ENCODE measurements around the gene DNM2.
"Not testable (repeated sequence)": the region's sequence is repeated elsewhere in the genome, so short reads cannot be mapped to it uniquely, and the experiment has no call there.

DNM2 gene

DNA sequence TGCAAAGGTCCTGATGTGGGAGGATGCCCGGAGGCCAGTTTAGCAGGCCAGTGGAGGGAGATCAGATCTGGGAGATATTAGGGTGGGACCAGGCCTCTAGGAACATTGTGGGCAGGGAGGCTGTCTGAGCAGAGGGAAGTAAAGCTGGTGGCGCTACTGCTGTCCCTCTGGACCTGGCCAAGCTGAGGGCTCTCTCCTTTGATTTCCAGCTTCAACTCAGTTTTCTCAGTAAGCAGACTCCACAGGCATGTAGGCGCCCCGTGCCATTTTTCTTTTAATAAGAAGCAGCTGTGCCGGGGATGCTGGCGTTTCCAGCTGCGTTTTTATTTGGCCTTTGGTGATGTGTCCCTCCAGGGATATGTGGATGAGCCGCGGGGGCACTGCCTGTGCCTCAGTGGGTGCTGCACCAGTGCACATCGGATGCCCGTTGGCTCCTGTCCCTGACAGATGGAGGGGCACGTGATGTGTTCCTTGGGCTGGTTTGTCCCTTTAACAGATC is 6.7 kb downstream of the DNM2 start:
- no peak for DNase-seq (ENCODE audit: low read depth in 2 of 3, low spot score in 2 of 3)

DNA sequence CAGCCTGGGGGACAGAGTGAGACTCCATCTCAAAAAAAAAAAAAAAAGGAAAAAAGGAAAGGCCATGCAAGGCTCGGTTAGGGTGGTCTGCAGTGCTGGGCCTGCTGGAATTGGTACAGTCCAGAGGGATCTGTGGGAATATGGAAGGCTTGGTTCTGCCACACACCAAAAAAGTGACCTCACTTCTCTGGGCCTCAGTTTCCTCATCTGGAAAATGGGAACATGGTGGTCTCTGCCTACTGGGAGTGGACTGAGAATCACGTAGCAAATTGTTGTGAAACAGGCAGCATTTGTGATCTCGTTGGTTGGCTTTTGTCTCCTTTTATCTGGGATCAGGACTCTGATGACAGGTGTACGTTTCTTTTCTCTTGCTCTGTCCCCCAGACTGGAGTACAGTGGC is 7.5 kb downstream of the DNM2 start:
- DNase-seq (ENCODE audit: low read depth in 2 of 3, low spot score in 2 of 3): no peak

DNA sequence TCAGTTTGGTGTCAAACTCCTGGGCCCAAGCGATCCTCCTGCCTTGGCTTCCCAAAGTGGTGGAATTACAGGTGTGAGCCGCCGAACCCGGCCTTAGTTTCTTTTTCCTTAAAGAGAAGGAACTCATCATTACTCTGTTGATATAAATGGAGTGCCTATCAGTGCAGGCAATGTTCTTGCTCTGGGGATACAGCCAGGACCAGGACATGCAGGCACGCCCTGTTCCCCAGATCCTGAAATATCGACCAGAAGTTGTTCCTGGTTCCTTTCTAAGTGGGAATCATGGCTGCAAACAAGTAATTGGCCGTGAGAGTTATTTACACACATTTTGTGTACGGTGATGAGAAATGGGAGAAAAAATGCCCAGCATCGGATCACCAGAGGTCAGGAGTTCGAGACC is 8.4 kb downstream of the DNM2 start:
- no peak for DNase-seq (ENCODE audit: low read depth in 2 of 3, low spot score in 2 of 3)

DNA sequence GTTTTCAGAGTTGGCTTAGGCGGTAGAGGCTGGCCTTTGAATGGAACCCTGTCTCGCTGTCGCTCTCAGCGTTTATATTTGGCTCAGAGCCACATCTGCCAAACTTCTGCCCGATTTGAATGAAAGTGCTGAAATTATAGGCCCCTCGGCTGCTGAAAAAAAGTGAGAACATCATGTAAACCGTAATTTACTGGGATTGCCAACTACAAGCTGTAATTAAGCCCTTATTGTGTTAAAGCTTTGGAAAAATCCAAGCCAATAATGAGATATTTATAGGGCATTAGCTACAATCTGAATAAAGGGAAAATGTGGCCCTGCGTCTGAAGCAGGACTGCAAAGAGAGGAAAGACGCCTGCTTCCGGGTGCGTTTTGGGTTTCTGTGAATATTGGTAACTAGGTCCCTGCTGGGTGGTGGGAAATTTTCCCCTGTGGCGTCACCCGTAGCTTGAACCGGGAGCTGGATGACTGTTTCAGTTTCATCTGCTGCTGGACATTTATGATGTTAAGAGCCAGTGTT is 9.9 kb downstream of the DNM2 start:
- no peak for DNase-seq (ENCODE audit: low read depth in 2 of 3, low spot score in 2 of 3)

DNA sequence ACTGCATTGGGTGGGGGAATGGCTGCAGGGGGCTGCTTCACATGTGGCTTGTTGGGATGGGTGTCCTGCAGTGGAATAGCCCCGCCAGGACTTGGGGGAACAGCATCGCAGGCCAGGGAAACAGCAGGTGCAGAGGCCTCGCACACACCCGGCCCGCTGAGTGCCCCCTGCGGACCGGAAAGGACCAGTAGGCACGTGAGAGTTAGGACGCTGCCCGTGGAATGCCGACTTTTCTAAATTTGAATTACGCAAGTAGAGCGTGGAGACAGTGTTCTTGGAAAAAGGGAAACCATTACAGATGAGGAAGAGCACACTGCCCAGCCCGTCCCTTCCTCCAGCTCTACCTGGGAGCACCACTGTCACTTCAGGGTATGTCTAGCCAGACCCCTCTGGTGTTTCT is 11.5 kb downstream of the DNM2 start:
- DNase-seq (ENCODE audit: low read depth in 2 of 3, low spot score in 2 of 3): no peak

DNA sequence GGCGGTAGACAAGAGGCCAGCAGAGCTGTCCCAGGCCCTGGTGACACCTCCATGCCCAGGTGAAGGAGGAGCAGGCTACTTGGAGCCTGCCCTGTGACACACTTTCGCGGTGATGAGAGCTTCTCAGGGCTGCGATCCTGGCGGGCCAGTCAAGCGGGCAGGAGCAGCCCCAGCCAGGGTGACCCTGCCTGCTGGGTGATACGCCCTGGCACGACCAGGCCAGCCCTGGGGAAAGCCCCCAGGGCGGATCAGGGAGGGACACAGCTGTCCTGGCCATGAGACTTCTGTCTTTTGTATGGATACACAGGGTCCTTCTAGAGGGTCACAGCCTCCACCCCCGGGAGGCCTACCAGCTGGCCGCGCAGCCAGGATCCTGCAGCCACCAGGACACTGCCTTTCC is 13.1 kb downstream of the DNM2 start:
- no peak for DNase-seq (ENCODE audit: low read depth in 2 of 3, low spot score in 2 of 3)

DNA sequence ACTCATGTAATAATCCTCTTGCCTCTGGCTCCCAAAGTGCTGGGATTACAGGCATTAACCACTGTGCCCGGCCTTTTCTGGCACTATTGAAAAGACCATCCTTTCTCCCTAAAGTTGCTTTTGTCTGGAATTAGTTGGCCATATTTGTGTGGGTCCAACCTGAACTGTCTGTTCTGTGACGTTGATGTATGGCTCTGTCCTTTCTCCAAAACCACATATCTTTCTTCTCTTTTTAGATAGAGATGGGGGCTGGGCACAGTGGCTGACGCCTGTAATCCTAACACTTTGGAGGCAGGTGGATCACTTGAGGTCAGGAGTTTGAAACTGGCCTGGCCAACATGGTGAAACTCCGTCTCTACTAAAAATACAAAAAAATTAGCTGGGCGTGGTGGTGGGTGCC is 17.9 kb downstream of the DNM2 start:
- DNase-seq (ENCODE audit: low read depth in 2 of 3, low spot score in 2 of 3): no peak

DNA sequence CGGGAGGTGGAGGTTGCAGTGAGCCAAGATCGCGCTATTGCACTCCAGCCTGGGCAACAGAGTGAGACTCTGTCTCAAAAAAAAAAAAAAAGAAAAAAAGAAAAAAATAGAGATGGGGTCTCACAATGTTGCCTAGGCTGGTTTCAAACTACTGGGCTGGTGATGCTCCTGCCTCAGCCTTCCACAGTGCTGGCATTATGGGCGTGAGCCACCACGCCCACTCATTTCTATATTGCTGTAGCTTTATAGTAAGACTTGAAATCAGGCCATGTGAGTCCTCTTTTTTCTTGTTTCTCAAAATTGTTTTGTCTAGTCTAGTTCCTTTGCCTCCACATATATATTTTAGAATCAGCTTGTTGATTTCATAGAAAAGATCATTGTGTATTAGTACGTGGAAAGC is 18.3 kb downstream of the DNM2 start:
- DNase-seq (ENCODE audit: low read depth in 2 of 3, low spot score in 2 of 3): no peak

DNA sequence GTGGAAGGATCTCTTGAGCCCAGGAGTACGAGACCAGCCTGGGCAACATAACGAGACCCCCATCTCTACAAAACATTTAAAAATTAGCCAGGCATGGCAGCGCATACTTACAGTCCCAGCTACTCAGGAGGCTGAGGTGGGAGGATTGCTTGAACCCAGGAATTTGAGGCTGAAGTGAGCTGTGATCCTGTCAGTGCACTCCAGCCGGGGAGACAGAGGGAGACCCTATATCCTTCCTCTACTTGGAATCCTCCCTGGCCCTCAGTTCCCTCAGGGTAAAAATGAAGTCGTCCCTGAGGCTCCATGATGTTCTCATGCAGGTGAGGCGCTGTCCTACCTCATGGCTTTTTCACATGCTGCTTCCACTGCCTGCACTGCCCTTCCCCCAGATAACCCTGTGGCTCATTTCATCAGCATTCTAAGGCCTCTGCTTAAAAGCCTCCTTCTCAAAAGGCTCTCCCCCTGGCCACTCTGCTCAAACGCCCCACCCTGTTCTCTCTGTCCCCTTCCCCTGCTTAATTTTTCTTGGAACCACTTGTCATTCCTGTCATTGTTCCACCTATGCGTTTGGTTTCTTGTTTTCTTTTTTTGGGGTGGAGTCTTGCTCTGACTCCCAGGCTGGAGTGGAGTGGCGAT is 19.2 kb downstream of the DNM2 start:
- no peak for DNase-seq (ENCODE audit: low read depth in 2 of 3, low spot score in 2 of 3)

DNA sequence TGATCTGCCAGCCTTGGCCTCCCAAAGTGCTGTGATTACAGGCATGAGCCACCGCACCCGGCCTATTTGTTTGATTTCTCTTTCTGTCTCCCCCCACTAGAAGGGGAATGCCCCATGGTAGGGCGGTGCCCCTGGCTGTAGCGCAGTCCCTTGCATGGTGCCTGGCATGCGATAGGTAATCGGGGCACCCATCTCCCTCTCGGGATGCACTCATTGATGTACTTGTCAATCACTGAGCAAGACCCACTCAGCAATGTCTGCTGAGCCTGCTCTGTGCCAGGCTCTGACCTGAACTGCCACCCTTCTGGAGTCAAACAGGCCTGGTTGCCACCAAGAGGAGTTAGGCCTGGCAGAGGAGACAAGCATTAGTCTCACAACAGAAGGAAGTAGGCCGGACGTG is 19.8 kb downstream of the DNM2 start:
- no peak for DNase-seq (ENCODE audit: low read depth in 2 of 3, low spot score in 2 of 3)

DNA sequence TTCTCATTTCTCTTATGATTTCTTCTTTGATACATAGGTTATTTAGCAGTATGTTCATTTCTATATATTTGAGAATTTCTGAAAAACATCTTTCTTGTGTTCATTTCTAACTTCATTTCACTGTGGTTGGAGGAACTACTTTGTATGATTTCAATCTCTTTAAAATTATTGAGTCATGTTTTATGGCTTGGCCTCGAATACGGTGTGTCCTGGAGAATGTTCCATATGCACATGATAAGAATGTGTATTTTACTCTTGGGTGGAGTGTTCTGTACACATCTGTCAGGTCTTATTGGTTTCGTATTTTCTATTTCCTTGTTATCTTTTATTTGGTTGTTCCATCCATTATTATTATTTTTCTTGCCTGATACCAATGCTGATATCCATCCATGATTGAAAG is 22.9 kb downstream of the DNM2 start:
- no peak for DNase-seq (ENCODE audit: low read depth in 2 of 3, low spot score in 2 of 3)

DNA sequence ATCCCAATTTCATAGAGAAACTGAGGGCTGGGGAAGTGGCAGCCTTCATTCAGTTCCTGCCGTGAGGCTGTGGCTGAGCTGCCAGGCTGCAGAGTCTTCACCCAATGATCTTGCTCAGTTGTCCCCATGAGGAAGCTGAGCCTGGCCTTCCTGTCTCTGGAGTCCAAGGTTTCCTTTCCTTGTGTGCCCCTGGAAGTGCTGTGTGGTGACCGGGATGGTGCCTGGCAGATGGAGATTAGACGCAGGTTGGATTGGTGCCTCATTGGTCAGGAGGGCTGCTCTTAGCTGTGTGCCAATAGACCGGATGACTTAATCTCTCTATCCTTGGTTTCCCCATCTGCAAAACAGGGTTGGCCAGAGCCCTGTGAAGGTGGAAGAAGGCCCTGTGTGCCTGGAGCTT is 24.6 kb downstream of the DNM2 start:
- no peak for DNase-seq (ENCODE audit: low read depth in 2 of 3, low spot score in 2 of 3)

DNA sequence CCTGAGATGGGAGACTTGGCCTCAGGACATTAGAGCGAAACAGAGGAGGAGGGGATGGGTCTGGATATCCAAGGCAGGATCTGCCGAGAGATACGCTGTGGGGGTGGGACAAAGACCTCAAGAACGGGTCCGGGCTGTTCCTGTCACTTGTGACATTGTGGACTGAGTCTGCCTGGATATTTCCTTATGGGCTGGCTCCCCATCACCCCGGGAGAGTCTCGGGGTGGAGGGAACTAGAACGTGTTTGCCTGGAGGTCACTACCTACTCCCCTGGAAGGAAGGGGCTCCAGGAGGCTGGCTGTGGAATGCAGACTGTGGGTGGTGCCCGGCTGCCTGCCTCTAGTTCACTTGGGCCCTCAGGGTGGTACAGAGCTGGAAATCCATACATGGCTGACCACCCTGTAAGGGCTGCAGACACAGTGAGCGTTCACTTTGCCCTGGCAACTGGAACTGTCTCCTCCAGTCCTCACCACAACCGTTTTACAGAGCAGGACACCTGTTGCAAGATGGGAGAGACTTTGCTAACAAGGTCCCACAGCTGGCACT is 26.4 kb downstream of the DNM2 start:
- DNase-seq (ENCODE audit: low read depth in 2 of 3, low spot score in 2 of 3): no peak

DNA sequence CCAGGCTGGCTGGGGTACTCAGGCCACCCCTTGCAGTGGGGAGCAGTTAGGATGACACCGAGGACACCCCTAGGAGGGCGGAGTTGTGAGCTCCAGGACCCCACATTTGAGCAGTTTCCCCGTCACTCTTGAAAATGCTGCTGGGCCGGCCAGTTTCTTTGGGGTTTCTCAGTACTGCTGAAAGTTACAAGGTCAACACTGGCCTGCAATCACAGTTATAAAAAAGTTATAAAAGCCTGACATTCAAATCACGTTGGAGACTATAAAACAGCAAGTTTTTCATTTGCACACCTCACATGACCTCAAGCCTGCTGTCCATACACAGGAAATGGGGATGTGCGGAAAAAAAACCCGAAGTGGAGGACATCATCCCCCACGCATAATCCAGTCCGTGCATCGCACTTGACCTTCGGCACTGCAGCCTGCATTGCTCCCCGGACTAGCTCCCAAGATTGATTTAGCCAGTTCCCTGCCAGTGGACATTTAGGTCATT is 27.0 kb downstream of the DNM2 start:
- DNase-seq (ENCODE audit: low read depth in 2 of 3, low spot score in 2 of 3): no peak

DNA sequence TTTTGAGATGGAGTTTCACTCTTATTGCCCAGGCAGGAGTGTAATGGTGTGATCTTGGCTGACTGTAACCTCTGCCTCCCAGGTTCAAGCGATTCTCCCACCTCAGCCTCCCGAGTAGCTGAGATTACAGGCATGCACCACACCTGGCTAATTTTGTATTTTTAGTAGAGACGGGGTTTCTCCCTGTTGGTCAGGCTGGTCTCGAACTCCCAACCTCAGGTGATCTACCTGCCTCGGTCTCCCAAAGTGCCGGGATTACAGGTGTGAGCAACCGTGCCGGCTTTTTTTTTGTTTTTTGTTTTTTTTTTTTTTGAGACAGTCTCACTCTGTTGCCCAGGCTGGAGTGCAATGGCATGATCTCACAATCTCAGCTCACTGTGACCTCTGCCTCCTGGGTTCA is 28.6 kb downstream of the DNM2 start:
- not testable (repeated sequence) for DNase-seq (ENCODE audit: low read depth in 2 of 3, low spot score in 2 of 3)

DNA sequence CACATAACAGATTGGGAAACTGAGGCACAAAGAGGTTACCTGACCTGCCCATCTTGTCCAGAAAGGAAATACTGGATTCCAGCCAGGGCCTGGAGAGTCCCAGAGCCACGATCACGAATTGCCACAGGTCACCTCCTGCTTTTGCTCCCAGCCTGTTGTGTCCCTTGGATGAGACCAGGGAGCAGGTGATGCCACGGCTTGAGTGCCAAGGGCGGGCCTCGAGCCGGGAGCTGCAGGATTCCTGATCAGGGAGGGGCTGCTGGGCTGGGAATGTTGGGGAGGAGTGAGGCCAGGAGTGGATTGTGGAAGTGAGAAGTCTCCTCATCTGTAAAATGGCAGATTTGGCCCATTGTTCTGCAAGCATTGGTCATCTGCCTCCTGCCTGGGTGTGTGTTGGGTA is 29.4 kb downstream of the DNM2 start:
- DNase-seq (ENCODE audit: low read depth in 2 of 3, low spot score in 2 of 3): no peak

DNA sequence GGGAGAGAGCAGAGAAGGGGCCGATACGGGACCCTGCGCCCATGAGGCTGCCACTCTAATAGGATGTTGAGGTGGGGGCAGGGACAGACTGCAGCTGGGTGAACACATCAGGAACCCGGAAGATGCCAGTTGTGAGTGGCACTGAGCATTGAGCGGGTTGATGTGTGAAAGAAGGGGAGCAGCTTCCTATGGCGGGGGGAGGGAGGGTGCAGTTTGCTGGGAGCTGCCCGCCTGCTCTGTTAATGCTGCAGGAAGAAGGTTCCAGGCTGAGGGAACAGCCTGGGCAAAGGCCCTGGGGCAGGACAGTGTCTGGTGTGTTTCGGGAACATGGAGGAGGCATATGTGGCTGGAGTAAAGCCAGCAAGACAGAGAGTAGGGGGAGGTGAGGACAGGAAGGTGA is 29.8 kb downstream of the DNM2 start:
- no peak for DNase-seq (ENCODE audit: low read depth in 2 of 3, low spot score in 2 of 3)

DNA sequence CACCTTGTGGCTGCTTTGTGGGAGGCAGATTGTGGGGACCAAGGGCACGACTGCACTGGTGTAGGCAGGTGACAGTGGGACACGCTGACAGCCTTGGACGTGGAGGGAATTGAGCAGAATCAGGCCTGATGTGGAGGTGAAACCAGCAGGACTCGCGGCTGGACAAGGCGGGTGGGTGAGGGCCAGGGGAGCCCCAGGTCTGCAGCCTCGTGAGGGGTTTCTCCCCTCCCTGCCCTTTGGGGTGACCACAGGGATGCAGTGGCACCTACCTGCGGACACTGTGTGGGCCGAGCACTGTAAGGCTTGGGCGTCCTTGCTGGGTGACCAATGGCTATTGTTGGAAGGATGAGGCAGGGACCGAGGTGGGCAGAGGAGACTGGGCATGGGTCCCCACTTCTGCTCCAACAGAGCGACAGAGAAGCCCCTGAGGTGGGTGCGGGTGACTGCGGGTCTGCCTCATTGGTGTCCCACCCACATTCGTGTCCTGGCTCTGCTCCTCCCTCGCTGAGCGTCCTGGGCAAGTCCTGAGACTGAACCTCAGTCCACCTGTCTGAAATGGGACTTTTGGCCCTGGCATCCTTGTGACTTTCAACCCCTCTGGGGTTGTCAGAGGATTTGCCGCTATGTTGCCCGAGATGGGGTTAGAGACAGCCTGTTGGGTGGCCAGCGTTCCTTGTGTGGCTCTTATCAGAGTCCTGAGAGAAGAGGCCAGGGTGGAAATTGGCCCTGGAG is 30.5 kb downstream of the DNM2 start:
- DNase-seq (ENCODE audit: low read depth in 2 of 3, low spot score in 2 of 3): no peak

DNA sequence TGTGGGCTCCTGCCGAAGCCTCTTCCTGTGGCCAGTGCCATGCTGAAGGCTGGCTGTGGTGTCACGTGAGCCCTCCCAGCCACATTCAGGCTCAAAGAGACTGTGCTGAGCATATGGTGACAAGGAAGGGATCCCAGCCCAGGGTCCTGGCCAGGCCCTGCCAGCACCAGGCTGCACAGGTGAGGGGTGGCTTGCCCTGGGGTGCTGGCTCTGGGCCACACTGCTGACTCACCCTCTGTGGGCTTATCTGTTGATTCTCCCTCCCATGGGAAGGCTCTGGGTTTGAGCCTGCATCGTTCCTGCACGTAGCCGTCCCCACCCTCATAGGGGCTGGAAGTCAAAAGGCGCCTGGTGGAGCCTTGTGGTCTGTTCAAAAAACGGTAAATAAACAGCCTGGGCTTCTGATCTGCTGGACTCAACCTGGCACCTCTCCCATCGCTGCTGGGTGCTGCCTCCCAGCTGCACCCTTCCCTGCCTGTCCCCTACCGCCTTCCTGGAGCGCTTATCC is 31.1 kb downstream of the DNM2 start:
- no peak for DNase-seq (ENCODE audit: low read depth in 2 of 3, low spot score in 2 of 3)

DNA sequence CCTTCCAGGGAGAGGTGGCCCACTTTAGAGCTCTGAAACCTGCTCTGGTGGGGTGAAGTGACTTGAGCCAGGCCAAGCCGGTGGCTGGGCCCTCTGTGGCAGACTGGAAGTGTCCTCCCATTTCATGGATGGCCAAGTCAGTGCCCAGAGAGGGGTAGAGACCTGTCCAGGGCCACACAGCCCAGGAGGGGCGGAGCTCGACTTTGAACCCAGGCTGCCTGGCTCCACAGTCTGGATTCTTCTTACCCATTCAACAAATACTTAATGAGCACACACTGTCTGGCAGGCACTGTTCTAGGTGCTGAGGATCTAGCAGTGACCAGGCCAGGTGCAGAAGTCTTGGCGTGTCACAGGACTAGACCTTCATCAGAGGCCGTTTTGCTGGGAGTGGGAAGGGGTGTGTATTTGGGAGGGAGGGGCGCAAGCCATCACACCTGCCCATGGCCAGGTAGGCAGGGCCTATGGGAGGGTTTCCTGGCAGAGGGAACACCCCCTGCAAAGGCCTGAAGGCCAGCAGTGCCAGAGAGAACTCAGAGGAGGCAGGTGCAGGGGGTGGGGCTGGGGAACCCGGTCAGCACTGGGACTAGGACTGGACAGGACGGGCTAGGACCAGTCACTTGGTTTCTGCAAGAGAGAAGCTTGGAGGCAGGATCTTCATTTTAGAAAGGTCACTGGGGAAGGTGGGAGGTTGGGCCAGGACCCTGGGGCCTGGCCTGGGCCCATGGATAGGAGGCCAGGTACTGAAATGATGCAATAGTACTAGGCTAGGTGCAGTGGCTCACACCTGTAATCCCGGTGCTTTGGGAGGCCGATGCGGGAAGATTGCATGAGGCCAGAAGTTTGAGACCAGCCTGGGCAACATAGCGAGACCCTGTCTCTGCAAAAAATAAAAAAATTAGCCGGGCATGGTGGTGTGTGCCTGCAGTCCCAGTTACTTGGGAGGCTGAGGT is 31.8 kb downstream of the DNM2 start:
- DNase-seq (ENCODE audit: low read depth in 2 of 3, low spot score in 2 of 3): no peak
